Measurements from ENCODE around the gene B3GNT7.

Gene B3GNT7

DNA sequence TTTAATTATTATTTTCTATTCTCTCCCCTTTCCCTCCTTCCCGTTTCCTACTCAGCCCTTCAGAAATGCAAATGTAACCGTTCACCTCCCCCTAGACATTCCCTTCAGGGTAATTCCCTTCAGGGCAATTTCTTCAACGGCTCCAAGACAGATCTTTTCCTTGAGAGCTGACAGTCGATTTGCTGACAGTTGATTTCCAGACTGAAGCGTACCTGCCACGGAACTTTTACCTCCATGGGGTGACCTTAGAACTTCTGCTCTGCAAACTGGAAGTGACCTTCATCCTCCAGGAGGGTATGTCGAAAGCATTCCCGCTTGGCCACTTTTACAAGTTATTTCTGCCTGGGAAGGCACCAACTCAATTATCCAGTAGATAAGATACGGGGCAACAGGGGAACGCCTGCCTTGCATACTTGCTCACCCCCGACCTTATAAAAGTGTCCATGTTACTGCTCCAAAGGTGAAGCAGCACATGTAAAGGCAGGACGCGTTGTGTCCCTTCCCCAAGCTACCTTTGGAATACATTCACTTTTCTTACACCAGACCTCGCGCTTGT lies 18.5 kb downstream of the B3GNT7 start:
- in situ Hi-C loops (cut with MboI; ENCODE audit: low sequenced_read_pairs, unreplicated experiment) = loop anchor here (10.0 kb wide), 1 partner anchor 309 kb away; no protein-coding TSS in a partner anchor
- DNase-seq (ENCODE audit: low spot score) = no peak
- TF ChIP-seq, protein P1, sequence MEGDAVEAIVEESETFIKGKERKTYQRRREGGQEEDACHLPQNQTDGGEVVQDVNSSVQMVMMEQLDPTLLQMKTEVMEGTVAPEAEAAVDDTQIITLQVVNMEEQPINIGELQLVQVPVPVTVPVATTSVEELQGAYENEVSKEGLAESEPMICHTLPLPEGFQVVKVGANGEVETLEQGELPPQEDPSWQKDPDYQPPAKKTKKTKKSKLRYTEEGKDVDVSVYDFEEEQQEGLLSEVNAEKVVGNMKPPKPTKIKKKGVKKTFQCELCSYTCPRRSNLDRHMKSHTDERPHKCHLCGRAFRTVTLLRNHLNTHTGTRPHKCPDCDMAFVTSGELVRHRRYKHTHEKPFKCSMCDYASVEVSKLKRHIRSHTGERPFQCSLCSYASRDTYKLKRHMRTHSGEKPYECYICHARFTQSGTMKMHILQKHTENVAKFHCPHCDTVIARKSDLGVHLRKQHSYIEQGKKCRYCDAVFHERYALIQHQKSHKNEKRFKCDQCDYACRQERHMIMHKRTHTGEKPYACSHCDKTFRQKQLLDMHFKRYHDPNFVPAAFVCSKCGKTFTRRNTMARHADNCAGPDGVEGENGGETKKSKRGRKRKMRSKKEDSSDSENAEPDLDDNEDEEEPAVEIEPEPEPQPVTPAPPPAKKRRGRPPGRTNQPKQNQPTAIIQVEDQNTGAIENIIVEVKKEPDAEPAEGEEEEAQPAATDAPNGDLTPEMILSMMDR (IDR thresholded peaks at IDR 0.05; ENCODE audit: borderline replicate concordance, control extremely low read depth, extremely low read depth, insufficient read depth, missing control alignments) = no peak

DNA sequence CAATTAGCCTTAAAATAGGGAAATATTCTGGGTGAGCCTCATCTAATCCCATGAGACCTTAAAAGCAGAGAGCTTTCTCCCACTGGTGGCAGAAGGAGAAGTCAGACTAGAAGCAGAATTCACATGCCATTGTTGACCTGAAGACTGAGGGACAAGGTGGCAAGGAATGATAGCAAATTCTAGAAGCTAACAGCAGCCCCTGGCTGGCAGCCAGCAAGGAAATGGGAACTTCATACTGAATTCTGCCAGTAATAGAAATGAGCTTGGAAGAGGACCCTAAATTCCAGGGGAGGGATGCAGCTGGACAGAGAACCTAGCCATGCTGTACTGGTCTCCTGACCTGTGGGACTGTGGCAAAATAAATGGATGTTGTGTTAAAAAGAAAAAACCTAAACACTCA lies 19.5 kb downstream of the B3GNT7 start:
- in situ Hi-C loops (cut with MboI; ENCODE audit: low sequenced_read_pairs, unreplicated experiment) = loop anchor here (10.0 kb wide), 1 partner anchor 310 kb away; no protein-coding TSS in a partner anchor
- no peak for DNase-seq (ENCODE audit: low spot score)
- TF ChIP-seq, protein P1 (IDR thresholded peaks at IDR 0.05; ENCODE audit: borderline replicate concordance, control extremely low read depth, extremely low read depth, insufficient read depth, missing control alignments) = no peak

GRCh38 chr2:231418820-231419640 lies 23.5 kb downstream of the B3GNT7 start:
- DNase-seq (ENCODE audit: low spot score) = no peak
- in situ Hi-C loops (cut with MboI; ENCODE audit: low sequenced_read_pairs, unreplicated experiment) = loop anchor here (10.0 kb wide), 1 partner anchor 314 kb away; no protein-coding TSS in a partner anchor
- TF ChIP-seq, protein P1 (IDR thresholded peaks at IDR 0.05; ENCODE audit: borderline replicate concordance, control extremely low read depth, extremely low read depth, insufficient read depth, missing control alignments) = no peak

GRCh38 chr2:231421051-231421580 lies 25.6 kb downstream of the B3GNT7 start:
- TF ChIP-seq, protein P1 (IDR thresholded peaks at IDR 0.05; ENCODE audit: borderline replicate concordance, control extremely low read depth, extremely low read depth, insufficient read depth, missing control alignments) = no peak
- in situ Hi-C loops (cut with MboI; ENCODE audit: low sequenced_read_pairs, unreplicated experiment) = no loop called here
- DNase-seq (ENCODE audit: low spot score) = no peak

DNA sequence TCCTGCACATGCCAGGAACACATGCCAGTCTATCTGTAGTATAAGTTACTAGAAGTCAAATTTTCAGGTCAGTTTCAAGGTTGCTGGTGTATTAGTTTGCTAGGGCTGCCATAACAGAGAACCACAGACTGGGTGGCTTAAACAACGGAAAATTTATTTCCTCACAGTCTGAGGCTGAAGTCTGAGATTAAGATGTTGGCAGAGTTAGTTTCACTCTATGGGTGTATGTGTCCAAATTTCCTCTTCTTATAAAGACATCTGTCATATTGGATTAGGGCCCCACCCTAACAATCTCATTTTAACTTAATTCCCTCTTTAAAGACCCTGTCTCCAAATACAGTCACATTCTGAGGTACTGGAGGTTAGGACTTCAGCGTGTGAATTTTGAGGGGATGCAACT lies 26.5 kb downstream of the B3GNT7 start:
- in situ Hi-C loops (cut with MboI; ENCODE audit: low sequenced_read_pairs, unreplicated experiment) = no loop called here
- TF ChIP-seq, protein P1 (IDR thresholded peaks at IDR 0.05; ENCODE audit: borderline replicate concordance, control extremely low read depth, extremely low read depth, insufficient read depth, missing control alignments) = no peak
- no peak for DNase-seq (ENCODE audit: low spot score)

DNA sequence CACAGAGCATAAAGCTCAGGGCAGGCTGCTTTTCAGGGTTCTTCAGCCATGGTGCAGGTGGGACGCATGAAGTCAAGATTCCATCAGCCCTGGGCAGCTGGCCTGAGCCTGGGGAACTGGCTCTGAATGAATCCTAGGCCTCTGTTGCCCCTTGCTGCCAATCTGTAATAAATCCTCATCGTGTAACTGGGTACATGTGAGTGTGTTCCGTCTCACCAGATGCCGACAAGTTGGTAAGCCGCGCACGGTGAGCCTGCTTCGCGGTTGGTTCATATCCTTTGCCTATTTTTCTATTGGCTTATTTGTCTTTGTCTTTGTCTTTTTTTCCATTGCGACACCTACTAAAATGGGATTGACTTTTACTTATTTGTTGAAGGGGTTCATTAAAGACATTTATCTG lies 27.7 kb downstream of the B3GNT7 start:
- DNase-seq (ENCODE audit: low spot score) = no peak
- in situ Hi-C loops (cut with MboI; ENCODE audit: low sequenced_read_pairs, unreplicated experiment) = no loop called here
- TF ChIP-seq, protein P1 (IDR thresholded peaks at IDR 0.05; ENCODE audit: borderline replicate concordance, control extremely low read depth, extremely low read depth, insufficient read depth, missing control alignments) = no peak
